MCF 10A (cell line): Measurements from ENCODE around the gene RNGTT. TPM values are rescaled to one million over a fixed set of nuclear protein-coding genes. Genes with fewer than 3 reads are reported as not detected.

Source experiments
- BruUV-seq: library from RNA; stranded (reverse); fragments of 400-500 nt; replicated peaks from 2 replicates; lab custom pipeline; 2021; lab: Mats Ljungman, UMichigan
- CTCF ChIA-PET: fragments of 300-600 bp; sonication (Branson Sonifier 250); formaldehyde crosslinking; extraction: SDS; loops from one replicate; lab custom pipeline; 2021; ENCODE audit warnings: antibody characterized with exemption, inconsistent platforms; lab: Yijun Ruan, JAX
- POLR2A ChIA-PET: fragments of 300-600, 350-650 bp; sonication (Branson Sonifier 250); formaldehyde crosslinking; extraction: SDS; loops from one replicate; lab custom pipeline; 2020; ENCODE audit warnings: antibody characterized with exemption, inconsistent platforms; lab: Yijun Ruan, JAX
- DNase-seq: peaks from one replicate; pipeline ENCODE4 v3.0.0-alpha.2; 2018; ENCODE audit not compliant: unreplicated experiment
- H3K27ac Mint-ChIP-seq: one replicate; pipeline ENCODE4 v1.8.0; 2022; ENCODE audit warnings: mild to moderate bottlenecking, low read depth, mixed read lengths; ENCODE audit not compliant: unreplicated experiment
- H3K27me3 Mint-ChIP-seq: one replicate; pipeline ENCODE4 v1.8.0; 2022; ENCODE audit warnings: mixed read lengths; ENCODE audit not compliant: insufficient read depth, unreplicated experiment
- H3K36me3 Mint-ChIP-seq: one replicate; pipeline ENCODE4 v1.8.0; 2022; ENCODE audit warnings: mild to moderate bottlenecking, moderate library complexity, mixed read lengths; ENCODE audit not compliant: insufficient read depth, unreplicated experiment
- H3K4me1 Mint-ChIP-seq: one replicate; pipeline ENCODE4 v1.8.0; 2022; ENCODE audit warnings: mixed read lengths; ENCODE audit not compliant: insufficient read depth, unreplicated experiment
- H3K4me3 Mint-ChIP-seq: one replicate; pipeline ENCODE4 v1.8.0; 2022; ENCODE audit warnings: mild to moderate bottlenecking, moderate library complexity, mixed read lengths; ENCODE audit not compliant: unreplicated experiment
- H3K9me3 Mint-ChIP-seq: one replicate; pipeline ENCODE4 v1.8.0; 2022; ENCODE audit warnings: mixed read lengths; ENCODE audit not compliant: unreplicated experiment
- intact Hi-C: fragments of 100-400 bp; cut with micrococcal nuclease; formaldehyde crosslinking; loops from 2 replicates; pipeline ENCODE4 v1.14.1; 2022
- total RNA-seq: library from RNA; stranded (reverse); gene quantifications from 2 replicates; pipeline ENCODE4 v1.2.3, GENCODE V29; 2022
- TF ChIP-seq, protein P1 (sequence below): fragments of 200-600 bp; IDR thresholded peaks from one replicate; pipeline ENCODE4 v1.8.0; 2022; ENCODE audit warnings: antibody characterized with exemption, mild to moderate bottlenecking; ENCODE audit not compliant: unreplicated experiment

The RNGTT gene
- total RNA-seq, 1 experiment from 2014 or later, result 14.6 TPM

DNA sequence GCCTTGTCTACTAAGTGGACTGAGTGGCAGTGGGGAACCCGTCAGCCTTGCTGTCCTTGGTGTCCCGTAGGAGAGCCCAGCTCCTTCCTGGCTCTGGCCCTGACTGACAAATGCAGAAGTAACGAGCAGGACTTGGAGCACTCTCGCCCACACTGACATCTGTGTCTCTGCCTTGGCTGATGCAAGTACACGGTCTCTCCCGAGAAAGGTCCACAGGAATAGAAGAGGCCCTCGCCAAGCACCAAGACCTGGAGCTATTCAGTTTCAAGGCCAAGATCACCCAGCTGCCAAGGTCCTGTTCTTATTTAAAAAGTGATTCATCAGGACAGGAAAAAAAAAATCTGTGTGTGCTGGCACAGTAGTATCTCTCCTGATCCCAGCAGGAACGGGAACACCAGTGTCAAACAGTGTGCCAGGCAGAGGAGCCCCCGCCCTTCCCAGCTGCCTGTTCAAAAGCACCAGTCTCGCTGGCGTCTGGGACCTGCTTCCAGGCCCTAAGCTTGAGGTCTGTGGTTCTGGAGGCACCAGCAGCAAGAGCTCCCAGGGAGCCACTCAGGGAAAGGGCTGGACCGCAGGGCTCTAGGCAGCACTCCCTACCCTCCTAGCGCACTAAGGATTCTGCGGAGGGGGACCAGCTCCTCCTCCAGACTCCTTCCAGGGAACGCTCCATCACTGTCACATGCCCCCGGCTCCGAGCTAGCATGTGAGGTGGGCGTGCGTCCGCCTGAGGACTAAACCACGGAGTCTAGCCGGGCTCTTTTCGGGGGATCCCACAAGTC is 376.9 kb downstream of the RNGTT start:
- peak; percentile 23 for DNase-seq
- no peak overlapping the region for H3K27ac Mint-ChIP-seq
- H3K36me3 Mint-ChIP-seq, result no peaks in the 10 kb centered on the region
- BruUV-seq, result no TSS peak
- POLR2A ChIA-PET, result no interaction called here
- peaks cover 7% of the 10 kb centered on the region for H3K9me3 Mint-ChIP-seq
- H3K4me1 Mint-ChIP-seq, result no peaks in the 10 kb centered on the region
- peaks cover 80% of the 10 kb centered on the region for H3K27me3 Mint-ChIP-seq
- H3K4me3 Mint-ChIP-seq, result no peak overlapping the region
- TF ChIP-seq, protein P1, sequence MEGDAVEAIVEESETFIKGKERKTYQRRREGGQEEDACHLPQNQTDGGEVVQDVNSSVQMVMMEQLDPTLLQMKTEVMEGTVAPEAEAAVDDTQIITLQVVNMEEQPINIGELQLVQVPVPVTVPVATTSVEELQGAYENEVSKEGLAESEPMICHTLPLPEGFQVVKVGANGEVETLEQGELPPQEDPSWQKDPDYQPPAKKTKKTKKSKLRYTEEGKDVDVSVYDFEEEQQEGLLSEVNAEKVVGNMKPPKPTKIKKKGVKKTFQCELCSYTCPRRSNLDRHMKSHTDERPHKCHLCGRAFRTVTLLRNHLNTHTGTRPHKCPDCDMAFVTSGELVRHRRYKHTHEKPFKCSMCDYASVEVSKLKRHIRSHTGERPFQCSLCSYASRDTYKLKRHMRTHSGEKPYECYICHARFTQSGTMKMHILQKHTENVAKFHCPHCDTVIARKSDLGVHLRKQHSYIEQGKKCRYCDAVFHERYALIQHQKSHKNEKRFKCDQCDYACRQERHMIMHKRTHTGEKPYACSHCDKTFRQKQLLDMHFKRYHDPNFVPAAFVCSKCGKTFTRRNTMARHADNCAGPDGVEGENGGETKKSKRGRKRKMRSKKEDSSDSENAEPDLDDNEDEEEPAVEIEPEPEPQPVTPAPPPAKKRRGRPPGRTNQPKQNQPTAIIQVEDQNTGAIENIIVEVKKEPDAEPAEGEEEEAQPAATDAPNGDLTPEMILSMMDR, result no peak
- intact Hi-C loops, result no loop called here
- CTCF ChIA-PET, result no interaction called here

DNA sequence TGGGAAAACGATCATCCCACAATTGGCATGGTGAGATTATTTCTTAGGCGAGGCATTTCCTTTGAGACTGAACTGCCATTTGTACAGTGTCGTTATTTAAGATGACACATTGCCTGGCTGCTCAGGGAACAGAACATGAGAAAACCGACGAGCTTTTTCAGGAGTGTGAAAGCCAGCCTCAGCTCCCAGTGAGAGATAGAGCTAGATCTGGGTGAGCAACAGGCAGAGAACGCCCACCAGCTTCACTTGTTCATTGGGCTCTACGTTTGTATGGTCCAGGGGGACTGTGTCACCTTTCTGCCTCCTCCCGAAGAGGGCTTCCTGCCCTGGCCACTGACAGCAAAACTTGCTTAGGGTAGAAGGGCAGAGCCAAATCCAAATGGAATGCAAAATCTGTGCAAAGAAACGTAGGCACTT is 378.1 kb downstream of the RNGTT start:
- H3K27me3 Mint-ChIP-seq, result peaks cover 93% of the 10 kb centered on the region

DNA sequence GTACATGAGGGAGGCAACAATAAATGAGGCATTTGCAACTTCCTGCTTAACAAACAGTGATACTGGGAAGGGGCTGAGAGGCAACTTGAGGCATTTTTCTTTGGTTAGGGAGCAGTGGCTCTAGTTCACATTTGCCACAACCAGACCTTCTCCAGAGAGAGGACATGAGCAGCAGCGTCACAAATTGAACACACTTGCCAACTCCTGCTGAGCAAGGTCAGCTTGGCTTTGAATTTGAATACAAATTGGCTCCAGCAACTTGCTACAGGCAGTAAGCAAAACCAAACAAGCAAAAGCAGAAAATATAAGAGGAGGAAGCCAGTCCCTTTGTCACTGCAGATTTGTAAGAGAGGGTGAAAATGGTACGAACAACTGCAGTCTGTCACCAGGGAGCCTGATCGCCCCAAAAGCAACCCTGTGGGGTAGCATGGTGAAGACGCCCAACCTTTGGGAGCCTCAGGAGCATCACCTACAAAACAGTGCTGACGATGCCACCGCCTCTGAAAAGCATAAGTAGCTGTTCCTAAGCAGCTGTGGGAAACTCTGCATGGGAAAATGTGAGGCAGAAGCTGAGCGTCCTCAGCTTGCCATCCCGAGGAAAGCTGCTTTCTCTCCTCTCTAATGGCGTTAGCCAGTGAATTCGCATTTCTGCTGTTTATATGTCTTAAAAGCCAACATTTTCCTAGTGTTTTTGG is 378.7 kb downstream of the RNGTT start:
- ChIA-PET POLR2A (interaction anchor here (0.6 to 0.7 kb wide), 3 partner anchors 13 to 956 kb away, joined by 3 read pairs; no protein-coding TSS in a partner anchor), CTCF (interaction anchor here (0.7 kb wide), 1 partner anchor 643 kb away, joined by 4 read pairs; no protein-coding TSS in a partner anchor)
- Mint-ChIP-seq H3K27me3 (peaks cover 98% of the 10 kb centered on the region), H3K4me1 (no peaks in the 10 kb centered on the region), H3K4me3 (no peak overlapping the region), H3K36me3 (no peaks in the 10 kb centered on the region), H3K9me3 (peaks cover 7% of the 10 kb centered on the region), H3K27ac (no peak overlapping the region)
- TF ChIP-seq, protein P1, result no peak
- BruUV-seq, result no TSS peak
- intact Hi-C loops, result no loop called here
- DNase-seq, result no peak

More for the DNA sequence above, 378.1 kb downstream of the RNGTT start:
- intact Hi-C loops, result no loop called here
- Mint-ChIP-seq H3K4me3 (no peak overlapping the region), H3K36me3 (no peaks in the 10 kb centered on the region), H3K9me3 (peaks cover 7% of the 10 kb centered on the region), H3K27ac (no peak overlapping the region), H3K4me1 (no peaks in the 10 kb centered on the region)
- BruUV-seq, result no TSS peak
- TF ChIP-seq, protein P1, result no peak
- ChIA-PET CTCF (no interaction called here), POLR2A (interaction anchor here (0.6 to 0.7 kb wide), 3 partner anchors 13 to 955 kb away, joined by 3 read pairs; no protein-coding TSS in a partner anchor)
- DNase-seq, result no peak

DNA sequence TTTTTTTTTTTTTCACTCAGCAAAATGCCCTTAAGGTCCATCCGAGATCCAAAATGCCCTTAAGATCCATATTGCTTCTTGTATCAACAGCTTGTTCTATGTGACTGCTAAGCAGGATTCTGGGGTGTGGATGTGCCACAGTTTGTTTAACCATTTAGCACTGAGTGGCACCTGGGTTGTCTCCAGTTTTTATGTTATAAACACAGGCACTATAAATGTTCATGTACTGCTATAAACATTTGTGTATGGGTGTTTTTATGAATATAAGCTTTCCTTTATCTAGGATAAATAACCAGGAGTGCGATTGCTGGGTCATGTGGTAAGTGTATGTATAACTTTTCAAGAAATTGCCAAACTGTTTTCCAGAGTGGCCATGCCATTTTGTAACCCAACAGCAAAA is 386.0 kb downstream of the RNGTT start:
- POLR2A ChIA-PET, result no interaction called here

More for the DNA sequence above, 386.0 kb downstream of the RNGTT start:
- Mint-ChIP-seq H3K4me1 (no peaks in the 10 kb centered on the region), H3K27me3 (peaks cover 45% of the 10 kb centered on the region), H3K27ac (no peak overlapping the region), H3K36me3 (peaks cover 6% of the 10 kb centered on the region), H3K9me3 (peaks cover 7% of the 10 kb centered on the region), H3K4me3 (no peak overlapping the region)
- intact Hi-C loops, result no loop called here
- DNase-seq, result no peak
- TF ChIP-seq, protein P1, result no peak
- no TSS peak for BruUV-seq
- CTCF ChIA-PET, result no interaction called here
